ENCODE results near the gene PRUNE2. TPM values are rescaled to one million over a fixed set of nuclear protein-coding genes. Genes with fewer than 3 reads are reported as not detected.

Gene PRUNE2
- total RNA-seq, 1 donor from 2014 or later = 8.7 TPM

GRCh38 chr9:76613150-76613781 is 292.6 kb downstream of the PRUNE2 start:
- no peaks in the 10 kb centered on the region for H3K36me3 ChIP-seq (ENCODE audit: insufficient read depth, low read length)
- no peak overlapping the region for H3K9ac ChIP-seq (ENCODE audit: low read length)
- no peak overlapping the region for H3K4me3 Mint-ChIP-seq (ENCODE audit: unreplicated experiment)
- no peaks in the 10 kb centered on the region for H3K9me3 ChIP-seq (ENCODE audit: insufficient read depth, low read depth, low read length)
- H3K4me2 ChIP-seq (ENCODE audit: low read length) = no peak overlapping the region
- no peak overlapping the region for H3K27ac ChIP-seq (ENCODE audit: low read depth, low read length)
- H2AFZ ChIP-seq (ENCODE audit: low read depth, low read length) = no peak overlapping the region
- H3K27me3 ChIP-seq (ENCODE audit: insufficient read depth, low read length) = peaks cover 5% of the 10 kb centered on the region
- H3K36me3 Mint-ChIP-seq (ENCODE audit: low read depth, unreplicated experiment) = no peaks in the 10 kb centered on the region
- H3K27me3 Mint-ChIP-seq (ENCODE audit: low read depth, unreplicated experiment) = peaks cover 5% of the 10 kb centered on the region
- DNase-seq (ENCODE audit: low read depth) (no peak), FAIRE-seq (no peak)
- no peaks in the 10 kb centered on the region for H3K79me2 ChIP-seq (ENCODE audit: insufficient read depth, low read length)
- H3K27ac Mint-ChIP-seq (ENCODE audit: unreplicated experiment) = no peak overlapping the region
- H3K4me3 ChIP-seq (ENCODE audit: insufficient read depth, low read depth, low read length) = no peak overlapping the region
- H3K4me1 ChIP-seq (ENCODE audit: insufficient read depth, low read length) = no peaks in the 10 kb centered on the region
- H3K9me3 Mint-ChIP-seq (ENCODE audit: unreplicated experiment) = no peaks in the 10 kb centered on the region
- H4K20me1 ChIP-seq (ENCODE audit: insufficient read depth, low read length) = no peaks in the 10 kb centered on the region
- no peak for TF ChIP-seq CTCF (IDR thresholded peaks at IDR 0.05; ENCODE audit: insufficient read depth, low read depth, low read length)
- no peak for TF ChIP-seq EZH2 (IDR thresholded peaks at IDR 0.05; ENCODE audit: insufficient read depth, low read length)
- H3K4me1 Mint-ChIP-seq (ENCODE audit: low read depth, unreplicated experiment) = peaks cover 5% of the 10 kb centered on the region

GRCh38 chr9:76610011-76610352 is 295.9 kb downstream of the PRUNE2 start:
- no peak overlapping the region for H3K4me2 ChIP-seq (ENCODE audit: low read length)
- H3K9ac ChIP-seq (ENCODE audit: low read length) = no peak overlapping the region
- Mint-ChIP-seq H3K27ac (ENCODE audit: unreplicated experiment) (no peak overlapping the region), H3K4me3 (ENCODE audit: unreplicated experiment) (no peak overlapping the region), H3K36me3 (ENCODE audit: low read depth, unreplicated experiment) (no peaks in the 10 kb centered on the region), H3K27me3 (ENCODE audit: low read depth, unreplicated experiment) (peaks cover 11% of the 10 kb centered on the region), H3K4me1 (ENCODE audit: low read depth, unreplicated experiment) (peaks cover 4% of the 10 kb centered on the region), H3K9me3 (ENCODE audit: unreplicated experiment) (peaks cover 5% of the 10 kb centered on the region)
- H3K79me2 ChIP-seq (ENCODE audit: insufficient read depth, low read length) = no peaks in the 10 kb centered on the region
- no peaks in the 10 kb centered on the region for H3K9me3 ChIP-seq (ENCODE audit: insufficient read depth, low read depth, low read length)
- H3K4me1 ChIP-seq (ENCODE audit: insufficient read depth, low read length) = no peaks in the 10 kb centered on the region
- no peak for FAIRE-seq
- H3K4me3 ChIP-seq (ENCODE audit: insufficient read depth, low read depth, low read length) = no peak overlapping the region
- no peak overlapping the region for H3K27ac ChIP-seq (ENCODE audit: low read depth, low read length)
- no peaks in the 10 kb centered on the region for H4K20me1 ChIP-seq (ENCODE audit: insufficient read depth, low read length)
- H3K27me3 ChIP-seq (ENCODE audit: insufficient read depth, low read length) = peaks cover 5% of the 10 kb centered on the region
- no peaks in the 10 kb centered on the region for H3K36me3 ChIP-seq (ENCODE audit: insufficient read depth, low read length)
- peak; percentile 40 for DNase-seq (ENCODE audit: low read depth)
- no peak for TF ChIP-seq CTCF (IDR thresholded peaks at IDR 0.05; ENCODE audit: insufficient read depth, low read depth, low read length)
- TF ChIP-seq EZH2 (IDR thresholded peaks at IDR 0.05; ENCODE audit: insufficient read depth, low read length) = no peak
- no peak overlapping the region for H2AFZ ChIP-seq (ENCODE audit: low read depth, low read length)

- Histone ChIP-seq H3K79me2 (ENCODE audit: insufficient read depth, low read length) (no peaks in the 10 kb centered on the region), H3K36me3 (ENCODE audit: insufficient read depth, low read length) (no peaks in the 10 kb centered on the region), H3K4me1 (ENCODE audit: insufficient read depth, low read length) (no peaks in the 10 kb centered on the region), H3K27me3 (ENCODE audit: insufficient read depth, low read length) (peaks cover 5% of the 10 kb centered on the region), H3K9me3 (ENCODE audit: insufficient read depth, low read depth, low read length) (no peaks in the 10 kb centered on the region), H3K9ac (ENCODE audit: low read length) (no peak overlapping the region), H3K4me3 (ENCODE audit: insufficient read depth, low read depth, low read length) (no peak overlapping the region), H3K4me2 (ENCODE audit: low read length) (no peak overlapping the region), H2AFZ (ENCODE audit: low read depth, low read length) (no peak overlapping the region), H3K27ac (ENCODE audit: low read depth, low read length) (no peak overlapping the region), H4K20me1 (ENCODE audit: insufficient read depth, low read length) (no peaks in the 10 kb centered on the region)
- Mint-ChIP-seq H3K4me3 (ENCODE audit: unreplicated experiment) (no peak overlapping the region), H3K27ac (ENCODE audit: unreplicated experiment) (peak overlapping the region; percentile 34), H3K9me3 (ENCODE audit: unreplicated experiment) (peaks cover 5% of the 10 kb centered on the region), H3K36me3 (ENCODE audit: low read depth, unreplicated experiment) (no peaks in the 10 kb centered on the region), H3K4me1 (ENCODE audit: low read depth, unreplicated experiment) (peaks cover 4% of the 10 kb centered on the region), H3K27me3 (ENCODE audit: low read depth, unreplicated experiment) (peaks cover 11% of the 10 kb centered on the region)
- no peak for DNase-seq (ENCODE audit: low read depth)
- FAIRE-seq = no peak
- TF ChIP-seq EZH2 (IDR thresholded peaks at IDR 0.05; ENCODE audit: insufficient read depth, low read length) = no peak
- no peak for TF ChIP-seq CTCF (IDR thresholded peaks at IDR 0.05; ENCODE audit: insufficient read depth, low read depth, low read length)
These were observed 296.5 kb downstream of the PRUNE2 start for GRCh38 chr9:76609285-76610010.
